ENCODE results near the gene U2AF1L4. TPM values are rescaled to one million over a fixed set of nuclear protein-coding genes. Genes with fewer than 3 reads are reported as not detected.

U2AF1L4 gene
- total RNA-seq, 4 donors from 2014 or later: 10.2 to 19.0 (median 17.5) TPM

GRCh38 chr19:35744430-35745327 lies 539 bp downstream of the U2AF1L4 start:
- Histone ChIP-seq H3K4me1 (peaks cover 31 to 82% (median 44%) of the 10 kb centered on the region in 3 donors), H3K9me3 (no peaks in the 10 kb centered on the region), H3K36me3 (peaks cover 0 to 19% (median 0%) of the 10 kb centered on the region in 3 donors), H3K4me3 (peak overlapping the region; percentile 90 to 97 (median 92)), H3K27ac (peak overlapping the region; percentile 100), H3K27me3 (no peaks in the 10 kb centered on the region)
- TF ChIP-seq CTCF (IDR thresholded peaks at IDR 0.05) (peak in 5 of 6 experiments; percentile 10 to 35 (median 31)), POLR2A (IDR thresholded peaks at IDR 0.05) (peak in 1 of 4 donors; percentile 13)
- intact Hi-C loops (cut with DNase I): no loop called here
- 5 to 6% methylated on average over 27 to 36 of the region's 41 CpGs for WGBS, 2 donors
- peak; percentile 70 for DNase-seq

- intact Hi-C loops (cut with DNase I): no loop called here
- H3K4me3 ChIP-seq: peak overlapping the region; percentile 90 to 97 (median 92)
- H3K27me3 ChIP-seq: no peaks in the 10 kb centered on the region
- 77 to 85% methylated on average over 13 to 18 of the region's 19 CpGs for WGBS, 2 donors
- H3K9me3 ChIP-seq: no peaks in the 10 kb centered on the region
- H3K36me3 ChIP-seq: peaks cover 0 to 23% (median 1%) of the 10 kb centered on the region in 3 donors
- peaks cover 27 to 80% (median 39%) of the 10 kb centered on the region in 3 donors for H3K4me1 ChIP-seq
- TF ChIP-seq CTCF (IDR thresholded peaks at IDR 0.05) (no peak), POLR2A (IDR thresholded peaks at IDR 0.05) (no peak)
- DNase-seq: no peak
- peak overlapping the region; percentile 100 for H3K27ac ChIP-seq
Observed at GRCh38 chr19:35743640-35744429, 1.4 kb downstream of the U2AF1L4 start.

GRCh38 chr19:35742121-35742724 lies 3.0 kb downstream of the U2AF1L4 start, which contains the start of gene IGFLR1:
Gene IGFLR1, minus strand, starts transcription at chr19:35742452. Its CDS starts 1,272 bp downstream, at chr19:35741180.
- peaks cover 20 to 70% (median 34%) of the 10 kb centered on the region in 3 donors for H3K4me1 ChIP-seq
- H3K27me3 ChIP-seq: no peaks in the 10 kb centered on the region
- H3K36me3 ChIP-seq: peaks cover 7 to 39% (median 16%) of the 10 kb centered on the region in 3 donors
- intact Hi-C loops (cut with DNase I): no loop called here
- DNase-seq: no peak
- H3K27ac ChIP-seq: peak within 1 kb of the TSS; percentile 69 to 92 (median 82)
- no peaks in the 10 kb centered on the region for H3K9me3 ChIP-seq
- TF ChIP-seq POLR2A (IDR thresholded peaks at IDR 0.05) (peak in 1 of 4 donors; percentile 54), CTCF (IDR thresholded peaks at IDR 0.05) (no peak)
- H3K4me3 ChIP-seq: peak within 1 kb of the TSS in 3 of 4 donors; percentile 59 to 74 (median 60)
- 63 to 73% methylated on average over 4 of the region's 9 CpGs for WGBS, 2 donors

- WGBS, 2 donors: 0 to 6% methylated on average over 6 to 12 of the region's 12 CpGs
Observed at GRCh38 chr19:35741203-35741515, 4.1 kb downstream of the U2AF1L4 start.

More at GRCh38 chr19:35741203-35741515, 4.1 kb downstream of the U2AF1L4 start:
- Histone ChIP-seq H3K4me3 (peak overlapping the region; percentile 46 to 74 (median 60)), H3K4me1 (peaks cover 20 to 59% (median 26%) of the 10 kb centered on the region in 3 donors), H3K9me3 (no peaks in the 10 kb centered on the region), H3K27me3 (no peaks in the 10 kb centered on the region), H3K27ac (peak overlapping the region; percentile 69 to 92 (median 82)), H3K36me3 (peaks cover 7 to 44% (median 27%) of the 10 kb centered on the region in 3 donors)
- intact Hi-C loops (cut with DNase I): no loop called here
- DNase-seq: no peak
- no peak for TF ChIP-seq POLR2A (IDR thresholded peaks at IDR 0.05)
- TF ChIP-seq CTCF (IDR thresholded peaks at IDR 0.05): no peak
